ENCODE results near the gene IKBKE. TPM values are rescaled to one million over a fixed set of nuclear protein-coding genes. Genes with fewer than 3 reads are reported as not detected.

The IKBKE gene
- polyA plus RNA-seq, 12 donors = 2.0 to 11.0 (median 3.2) TPM; not detected in 1

- DNase-seq = no peak
These were observed 68.8 kb downstream of the IKBKE start for GRCh38 chr1:206538901-206539640.

- no peak for DNase-seq
These were observed 69.9 kb downstream of the IKBKE start for GRCh38 chr1:206540044-206540780.

- no peak for DNase-seq
These were observed 71.1 kb downstream of the IKBKE start for GRCh38 chr1:206541236-206541833.

GRCh38 chr1:206544562-206545257, 74.4 kb downstream of the IKBKE start:
- DNase-seq = peak; percentile 66

GRCh38 chr1:206545351-206545750, 75.1 kb downstream of the IKBKE start:
- DNase-seq = no peak

Other genes with a start within 250 kb of the IKBKE start
- 10 to 100 TPM in 1 of 12 donors, 1 to 10 TPM in 10, not detected in 1; 4.8 to 14.7 (median 7.7) TPM for gene RASSF5, start 37.1 kb downstream of the IKBKE start, polyA plus RNA-seq (ENCODE audit: insufficient read length in 12 of 12)
- 10 to 100 TPM in 11 of 12 donors, not detected in 1; 35.7 to 70.1 (median 45.5) TPM for gene EIF2D, start 142.0 kb downstream of the IKBKE start, polyA plus RNA-seq (ENCODE audit: insufficient read length in 12 of 12)
- 1 to 10 TPM in 10 of 12 donors, not detected in 2; 3.3 to 6.5 (median 5.3) TPM for gene DYRK3, start 165.1 kb downstream of the IKBKE start, polyA plus RNA-seq (ENCODE audit: insufficient read length in 12 of 12)
- gene MAPKAPK2, start 214.4 kb downstream of the IKBKE start, polyA plus RNA-seq (ENCODE audit: insufficient read length in 12 of 12) = 10 to 100 TPM in 11 of 12 donors, not detected in 1; 52.6 to 81.0 (median 71.1) TPM

Measured in muscle of arm (tissue), 12 donors.